ENCODE results near the gene CLEC17A. TPM values are rescaled to one million over a fixed set of nuclear protein-coding genes. Genes with fewer than 3 reads are reported as not detected.

Gene CLEC17A
- total and polyA plus RNA-seq, 3 donors from 2014 or later: 0.56 to 1.4 (median 1.3) TPM

DNA sequence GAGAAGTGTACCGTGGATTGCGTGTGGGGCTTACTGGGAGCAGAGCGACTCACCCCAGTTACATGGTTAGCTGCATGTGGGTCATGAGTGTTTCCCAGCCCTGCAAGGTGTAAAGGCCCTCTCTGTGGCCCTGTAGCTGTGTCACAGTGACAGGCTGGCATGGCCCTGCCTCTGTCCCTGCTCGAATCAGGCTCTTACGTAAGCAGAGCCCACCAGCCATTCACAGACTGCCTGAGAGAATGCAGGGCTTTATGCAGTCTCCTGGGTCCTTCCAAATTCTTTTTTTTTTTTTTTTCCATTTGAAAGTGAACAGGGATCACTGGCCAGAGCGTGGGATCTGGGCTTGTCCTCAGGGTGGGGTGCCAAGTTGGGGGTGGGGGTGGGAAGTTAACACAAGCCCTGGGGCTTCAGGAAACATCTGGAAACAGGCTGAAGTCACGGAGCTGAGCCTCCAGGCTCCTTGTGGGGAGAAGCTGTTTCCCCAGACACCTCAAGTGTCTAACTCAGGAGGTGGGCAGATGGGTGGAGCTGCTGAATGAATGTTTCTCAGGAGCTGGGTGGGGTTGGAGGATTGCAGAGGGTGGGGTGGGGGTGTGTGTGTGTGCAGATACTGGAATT lies 40.1 kb upstream of the CLEC17A start:
- no peak for TF ChIP-seq POLR2A (IDR thresholded peaks at IDR 0.05)
- TF ChIP-seq, protein P1, sequence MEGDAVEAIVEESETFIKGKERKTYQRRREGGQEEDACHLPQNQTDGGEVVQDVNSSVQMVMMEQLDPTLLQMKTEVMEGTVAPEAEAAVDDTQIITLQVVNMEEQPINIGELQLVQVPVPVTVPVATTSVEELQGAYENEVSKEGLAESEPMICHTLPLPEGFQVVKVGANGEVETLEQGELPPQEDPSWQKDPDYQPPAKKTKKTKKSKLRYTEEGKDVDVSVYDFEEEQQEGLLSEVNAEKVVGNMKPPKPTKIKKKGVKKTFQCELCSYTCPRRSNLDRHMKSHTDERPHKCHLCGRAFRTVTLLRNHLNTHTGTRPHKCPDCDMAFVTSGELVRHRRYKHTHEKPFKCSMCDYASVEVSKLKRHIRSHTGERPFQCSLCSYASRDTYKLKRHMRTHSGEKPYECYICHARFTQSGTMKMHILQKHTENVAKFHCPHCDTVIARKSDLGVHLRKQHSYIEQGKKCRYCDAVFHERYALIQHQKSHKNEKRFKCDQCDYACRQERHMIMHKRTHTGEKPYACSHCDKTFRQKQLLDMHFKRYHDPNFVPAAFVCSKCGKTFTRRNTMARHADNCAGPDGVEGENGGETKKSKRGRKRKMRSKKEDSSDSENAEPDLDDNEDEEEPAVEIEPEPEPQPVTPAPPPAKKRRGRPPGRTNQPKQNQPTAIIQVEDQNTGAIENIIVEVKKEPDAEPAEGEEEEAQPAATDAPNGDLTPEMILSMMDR (IDR thresholded peaks at IDR 0.05): no peak
- 46 to 54% methylated on average over 7 of the region's 7 CpGs for WGBS, 2 donors
- no peaks in the 10 kb centered on the region for H3K36me3 ChIP-seq (ENCODE audit: low read depth, missing control alignments)
- no peak overlapping the region for H3K4me3 ChIP-seq
- no peaks in the 10 kb centered on the region for H3K9me3 ChIP-seq
- DNase-seq: no peak
- peaks cover 3% of the 10 kb centered on the region for H3K4me1 ChIP-seq
- intact Hi-C loops (cut with DNase I; ENCODE audit: low total_unique reads): no loop called here
- no peak overlapping the region for H3K27ac ChIP-seq
- H3K27me3 ChIP-seq: no peaks in the 10 kb centered on the region

DNA sequence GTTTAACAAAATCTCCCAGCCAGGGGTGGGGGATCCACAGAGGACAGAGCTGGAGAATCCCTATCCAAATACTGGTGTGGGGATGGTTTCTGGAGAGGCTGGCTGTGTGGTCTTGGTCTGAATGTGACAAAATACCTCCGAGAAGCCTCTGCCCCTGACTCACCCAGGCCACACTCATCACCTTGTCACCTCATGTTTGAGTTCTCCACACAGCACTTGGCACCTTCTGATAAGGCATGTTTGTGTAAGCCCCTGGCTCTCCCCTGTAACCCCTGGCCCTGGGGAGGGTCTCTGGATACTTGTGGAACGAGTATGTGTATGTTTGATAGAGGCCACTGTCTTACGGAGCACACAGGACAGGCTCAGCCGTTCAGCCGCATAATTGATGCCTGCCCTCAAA lies 38.8 kb upstream of the CLEC17A start:
- no peak for DNase-seq
- no peak overlapping the region for H3K27ac ChIP-seq
- H3K27me3 ChIP-seq: no peaks in the 10 kb centered on the region
- no peaks in the 10 kb centered on the region for H3K4me1 ChIP-seq
- no peak overlapping the region for H3K4me3 ChIP-seq
- TF ChIP-seq POLR2A (IDR thresholded peaks at IDR 0.05): no peak
- TF ChIP-seq, protein P1 (IDR thresholded peaks at IDR 0.05): no peak
- H3K36me3 ChIP-seq (ENCODE audit: low read depth, missing control alignments): no peaks in the 10 kb centered on the region
- no peaks in the 10 kb centered on the region for H3K9me3 ChIP-seq
- WGBS, 2 donors: 76 to 88% methylated on average over 4 to 5 of the region's 5 CpGs
- intact Hi-C loops (cut with DNase I; ENCODE audit: low total_unique reads): no loop called here

DNA sequence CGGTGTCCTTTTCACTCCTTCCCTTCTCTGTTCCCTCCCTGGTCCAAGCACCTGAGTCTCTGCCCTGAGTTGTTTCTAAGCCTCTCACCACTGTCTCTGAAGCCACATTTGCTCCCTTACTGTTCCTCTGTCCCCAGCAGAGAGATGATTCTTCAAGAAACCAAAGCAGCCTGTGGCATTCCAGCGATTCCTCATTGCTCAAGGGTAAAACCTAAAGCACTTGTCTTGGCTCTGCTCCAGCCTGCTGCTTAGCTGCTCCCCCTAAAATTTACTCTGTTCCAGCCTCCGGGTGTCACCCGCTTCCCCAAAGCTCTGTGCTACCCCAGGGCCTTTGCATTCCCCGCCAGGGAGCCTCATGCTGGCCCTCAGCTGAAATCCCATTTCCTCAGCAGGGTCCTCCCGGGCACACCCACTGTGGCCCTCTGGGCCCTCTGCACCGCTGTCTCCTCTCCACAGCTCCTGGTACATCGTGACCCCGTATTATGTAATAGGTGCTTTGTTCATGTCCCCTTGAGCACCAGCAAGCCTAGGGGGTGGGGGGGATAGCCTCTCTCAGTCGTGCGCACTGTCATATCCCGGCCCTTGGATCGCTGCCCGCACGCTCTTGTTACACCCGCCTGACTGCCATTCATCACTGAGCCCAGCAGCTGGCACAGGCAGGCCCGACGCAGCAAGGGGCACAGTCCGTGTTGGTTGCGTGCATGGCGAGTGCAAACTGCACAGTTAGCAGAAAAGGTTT lies 37.7 kb upstream of the CLEC17A start:
- no peak overlapping the region for H3K27ac ChIP-seq
- TF ChIP-seq, protein P1 (IDR thresholded peaks at IDR 0.05): no peak
- TF ChIP-seq POLR2A (IDR thresholded peaks at IDR 0.05): no peak
- WGBS, 2 donors: 68 to 80% methylated on average over 19 to 21 of the region's 21 CpGs

DNA sequence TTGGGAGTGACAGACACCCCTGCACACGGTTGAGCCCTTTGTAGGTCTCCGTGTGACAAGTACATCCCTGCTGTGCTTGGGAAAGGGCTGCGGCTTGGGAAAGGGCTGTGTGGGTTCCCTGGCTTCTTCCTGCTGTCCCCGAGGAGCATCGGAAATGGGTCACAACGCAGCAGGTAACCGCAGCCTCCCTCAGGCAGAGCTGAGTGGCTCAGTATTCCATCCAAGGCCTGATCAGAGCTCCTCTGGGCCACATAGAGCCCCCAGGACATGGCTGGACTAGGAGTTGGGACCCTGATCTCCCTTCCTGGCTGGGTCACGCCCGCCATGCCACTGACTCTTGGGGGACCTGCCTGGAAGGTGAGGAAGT lies 37.2 kb upstream of the CLEC17A start:
- H3K27me3 ChIP-seq: no peaks in the 10 kb centered on the region
- intact Hi-C loops (cut with DNase I; ENCODE audit: low total_unique reads): no loop called here
- H3K4me3 ChIP-seq: no peak overlapping the region
- no peak for TF ChIP-seq POLR2A (IDR thresholded peaks at IDR 0.05)
- TF ChIP-seq, protein P1 (IDR thresholded peaks at IDR 0.05): no peak
- WGBS, 2 donors: 89 to 91% methylated on average over 5 to 9 of the region's 9 CpGs
- H3K9me3 ChIP-seq: no peaks in the 10 kb centered on the region
- peaks cover 7% of the 10 kb centered on the region for H3K4me1 ChIP-seq
- H3K27ac ChIP-seq: no peak overlapping the region
- DNase-seq: no peak
- H3K36me3 ChIP-seq (ENCODE audit: low read depth, missing control alignments): no peaks in the 10 kb centered on the region

More for the DNA sequence above, 37.7 kb upstream of the CLEC17A start:
- intact Hi-C loops (cut with DNase I; ENCODE audit: low total_unique reads): no loop called here
- Histone ChIP-seq H3K4me1 (peaks cover 2% of the 10 kb centered on the region), H3K36me3 (ENCODE audit: low read depth, missing control alignments) (no peaks in the 10 kb centered on the region), H3K4me3 (no peak overlapping the region), H3K9me3 (no peaks in the 10 kb centered on the region), H3K27me3 (no peaks in the 10 kb centered on the region)
- DNase-seq: no peak
